K562 (cell line): ENCODE data around the gene ADGRE2. TPM values are rescaled to one million over a fixed set of nuclear protein-coding genes. Genes with fewer than 3 reads are reported as not detected.

ENCODE experiments used
- ATAC-seq: fragments of 200-7000 bp; cut with Tn5 transposase; 3 replicates; pipeline ENCODE4 v1.9.1; 2020; ENCODE audit warnings: moderate library complexity
- BruUV-seq: library from RNA; stranded (reverse); fragments of 400-500 nt; replicated peaks from 2 replicates; lab custom pipeline; 2021; lab: Mats Ljungman, UMichigan
- CTCF ChIA-PET: fragments of 300-600 bp; formaldehyde crosslinking; extraction: SDS; loops from one replicate; lab custom pipeline; 2021; ENCODE audit warnings: low intra/inter-chr PET ratio; lab: Yijun Ruan, JAX
- POLR2A ChIA-PET: fragments of 300-600, 350-650 bp; sonication (Branson Sonifier 250); formaldehyde crosslinking; extraction: SDS; loops from one replicate; lab custom pipeline; 2021; ENCODE audit warnings: antibody characterized with exemption, inconsistent platforms; lab: Yijun Ruan, JAX
- DNase-seq, 4 experiments: peaks; one replicate each; pipeline versions ENCODE4 v3.0.0 to v3.0.0-alpha.2; 2011 to 2018; ENCODE audit warnings: low spot score in 3 of 4, mixed read lengths in 3 of 4; ENCODE audit errors: extremely low read depth in 1 of 4
- FAIRE-seq: peaks from 2 replicates; lab custom pipeline; 2011; peaks lifted over from hg19 to GRCh38; lab: Jason Lieb, UNC
- H2AFZ ChIP-seq: 2 replicates; pipeline ENCODE4 v1.6.0; 2011; ENCODE audit warnings: low read depth, low read length, control low read depth, inconsistent platforms
- H3K27ac ChIP-seq: fragments of 200-600 bp; 3 replicates; pipeline ENCODE4 v1.8.0; 2011; ENCODE audit warnings: low read depth, mild to moderate bottlenecking, control low read depth, inconsistent platforms, low read length, moderate library complexity, mixed read lengths; ENCODE audit errors: extremely low read depth
- H3K27me3 ChIP-seq, 2 experiments: fragments of 300-600 bp in 1 of 2; 2 replicates in 1 of 2; 3 replicates in 1 of 2; pipeline versions ENCODE4 v1.6.0 to v1.8.0; 2011; ENCODE audit warnings: inconsistent platforms in 2 of 2, low read length in 2 of 2, mild to moderate bottlenecking in 1 of 2, mixed read lengths in 1 of 2, moderate library complexity in 1 of 2; ENCODE audit not compliant: control insufficient read depth in 2 of 2, insufficient read depth in 2 of 2
- H3K36me3 ChIP-seq: fragments of 300-600 bp; 3 replicates; pipeline ENCODE4 v1.8.0; 2011; ENCODE audit warnings: mild to moderate bottlenecking, low read length, inconsistent platforms; ENCODE audit not compliant: control insufficient read depth, insufficient read depth
- H3K4me1 ChIP-seq, 2 experiments: fragments of 200-600 bp in 1 of 2; replicated peaks in 1 of 2; 2 replicates in 1 of 2; 3 replicates in 1 of 2; pipeline versions ENCODE4 v1.5.1 to v1.8.0; 2011; ENCODE audit warnings: inconsistent platforms in 2 of 2, low read length in 2 of 2, mild to moderate bottlenecking in 1 of 2, mixed read lengths in 1 of 2, moderate library complexity in 1 of 2; ENCODE audit not compliant: control insufficient read depth in 2 of 2, insufficient read depth in 2 of 2
- H3K4me2 ChIP-seq: 2 replicates; pipeline ENCODE4 v1.6.1; 2011; ENCODE audit warnings: low read length, control low read depth, inconsistent platforms, mixed read lengths; ENCODE audit not compliant: insufficient read depth
- H3K4me3 ChIP-seq: fragments of 200-600 bp; sonication (generic), shearing (Covaris generic); 2 replicates; pipeline ENCODE4 v1.5.1; 2016; ENCODE audit warnings: control low read depth, inconsistent platforms
- H3K79me2 ChIP-seq: fragments of 200-600 bp; 3 replicates; pipeline ENCODE4 v1.8.0; 2011; ENCODE audit warnings: low read length, inconsistent platforms; ENCODE audit not compliant: control insufficient read depth, insufficient read depth
- H3K9ac ChIP-seq, 2 experiments: 2 replicates each; pipeline versions ENCODE4 v1.6.0 to v1.6.1; 2011; ENCODE audit warnings: low read depth in 2 of 2, low read length in 2 of 2, control low read depth in 1 of 2, inconsistent platforms in 1 of 2, mild to moderate bottlenecking in 1 of 2, mixed read lengths in 1 of 2; ENCODE audit not compliant: insufficient read depth in 1 of 2
- H3K9me1 ChIP-seq: one replicate; pipeline ENCODE4 v1.6.0; 2011; ENCODE audit warnings: inconsistent platforms, mild to moderate bottlenecking, low read length, moderate library complexity; ENCODE audit not compliant: control insufficient read depth, insufficient read depth
- H3K9me3 ChIP-seq: replicated peaks from 2 replicates; pipeline ENCODE4 v1.5.1; 2011; ENCODE audit warnings: low read depth, low read length, inconsistent platforms; ENCODE audit not compliant: control insufficient read depth, insufficient read depth
- H4K20me1 ChIP-seq: replicated peaks from 2 replicates; pipeline ENCODE4 v1.6.1; 2011; ENCODE audit warnings: low read length, inconsistent platforms, mixed read lengths; ENCODE audit not compliant: control insufficient read depth, insufficient read depth
- HLTF ChIP-seq: fragments of 450-650 bp; IDR thresholded peaks from 2 replicates; pipeline ENCODE4 v1.6.1; 2016
- HOXB6 ChIP-seq: fragments of 250-450 bp; sonication (Bioruptor Pico); IDR thresholded peaks from 2 replicates; pipeline ENCODE4 v1.5.1; 2022; ENCODE audit warnings: mild to moderate bottlenecking, borderline replicate concordance
- LARP7 ChIP-seq: fragments of 450-650 bp; IDR thresholded peaks from 2 replicates; pipeline ENCODE4 v1.6.1; 2016
- TEAD1 ChIP-seq, 2 experiments: fragments of 450-650 bp in 1 of 2; sonication (generic) in 1 of 2; formaldehyde crosslinking; IDR thresholded peaks; 2 replicates each; pipeline versions ENCODE4 v1.4.0 to v1.8.0; 2020 to 2022; ENCODE audit warnings: mild to moderate bottlenecking in 2 of 2, missing genetic modification reagents in 1 of 2
- WGBS: fragments of 100-300 bp; shearing (Covaris generic); methylation state at CpG from one replicate; pipeline ENCODE4 v1.1.6; 2016; ENCODE audit warnings: low coverage, mixed read lengths; ENCODE audit not compliant: insufficient coverage; ENCODE audit errors: missing lambda C conversion rate; 5-methylcytosine and 5-hydroxymethylcytosine counted together
- in situ Hi-C: fragments of 300-500 bp; cut with MboI; formaldehyde crosslinking; loops from 4 replicates; pipeline ENCODE4 v1.15.0; 2018; ENCODE audit warnings: inconsistent platforms, mixed read lengths
- intact Hi-C: fragments of 100-400 bp; cut with micrococcal nuclease; formaldehyde crosslinking; loops from 2 replicates; pipeline ENCODE4 v1.14.2; 2022
- polyA plus RNA-seq, 8 experiments: library from polyadenylated mRNA; depleted of rRNA in 4 of 8; stranded (reverse) in 5 of 8; unstranded in 3 of 8; fragments of >200 nt; fragmentation: Nextera tagmentation in 2 of 8; fragmentation: Illumina TruSeq in 1 of 8; extraction: Ambion mirVana in 2 of 8; extraction: Trizol in 1 of 8; gene quantifications; 2 replicates each; pipeline versions ENCODE4 v1.2.1 to v1.2.3, GENCODE V29; 2011 to 2014; ENCODE audit warnings: inconsistent platforms in 1 of 8, missing spikeins in 1 of 8
- total RNA-seq, 7 experiments: library from RNA; depleted of rRNA in 6 of 7; stranded (reverse); fragments of >200 nt in 6 of 7; fragmentation: Illumina TruSeq in 2 of 7; extraction: Trizol in 2 of 7; gene quantifications; 2 replicates each; pipeline versions ENCODE4 v1.2.1 to v1.2.3, GENCODE V29; 2011 to 2021; ENCODE audit warnings: low replicate concordance in 1 of 7
- TF ChIP-seq, protein P1 (sequence below): fragments of 450-650 bp; conservative IDR thresholded peaks from 2 replicates; pipeline ENCODE4 v1.6.1; 2016; ENCODE audit warnings: missing genetic modification characterization, low read depth, mild to moderate bottlenecking, missing compliant biosample characterization, moderate library complexity

ADGRE2 gene
- total and polyA plus RNA-seq, 9 of the 15 experiments (the other 6 are each of a cell fraction or from before 2014, with no cell fraction given), result 4.3 to 17.3 (median 9.8) TPM

DNA sequence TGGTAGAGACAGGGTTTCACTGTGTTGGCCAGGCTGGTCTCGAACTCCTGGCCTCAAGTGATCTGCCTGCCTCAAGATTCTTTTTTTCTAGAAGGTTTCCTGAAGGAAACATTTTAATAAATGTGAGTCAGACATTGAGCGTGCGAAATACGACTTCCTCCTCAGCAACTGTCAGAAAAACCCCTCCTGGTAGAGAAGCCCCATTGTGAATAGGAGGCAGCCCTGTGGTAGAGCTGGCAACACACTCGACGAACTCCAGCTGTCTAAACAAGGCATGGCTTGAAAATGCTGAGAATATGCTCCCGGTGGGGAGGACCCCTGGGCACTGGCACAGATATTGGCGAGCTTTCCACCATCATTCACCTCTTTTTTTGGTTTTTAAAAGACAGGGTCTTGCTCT, 78.7 kb downstream of the ADGRE2 start:
- Histone ChIP-seq H3K27ac (no peak overlapping the region), H3K9me3 (peaks cover 7% of the 10 kb centered on the region; the same call in 1 of the 2 replicates), H4K20me1 (no peaks in the 10 kb centered on the region), H3K79me2 (no peaks in the 10 kb centered on the region), H3K27me3 (no peaks in the 10 kb centered on the region), H2AFZ (no peak overlapping the region), H3K36me3 (peaks cover 19% of the 10 kb centered on the region; the same call in 2 of the 3 replicates), H3K4me3 (no peak overlapping the region), H3K4me1 (no peaks in the 10 kb centered on the region; a peak in 1 of 5 replicates), H3K4me2 (no peak overlapping the region), H3K9ac (no peak overlapping the region), H3K9me1 (no peaks in the 10 kb centered on the region)
- 71% methylated on average over 7 of the region's 8 CpGs for WGBS
- ATAC-seq (no peak), FAIRE-seq (no peak), DNase-seq (no peak)
- TF ChIP-seq, protein P1, sequence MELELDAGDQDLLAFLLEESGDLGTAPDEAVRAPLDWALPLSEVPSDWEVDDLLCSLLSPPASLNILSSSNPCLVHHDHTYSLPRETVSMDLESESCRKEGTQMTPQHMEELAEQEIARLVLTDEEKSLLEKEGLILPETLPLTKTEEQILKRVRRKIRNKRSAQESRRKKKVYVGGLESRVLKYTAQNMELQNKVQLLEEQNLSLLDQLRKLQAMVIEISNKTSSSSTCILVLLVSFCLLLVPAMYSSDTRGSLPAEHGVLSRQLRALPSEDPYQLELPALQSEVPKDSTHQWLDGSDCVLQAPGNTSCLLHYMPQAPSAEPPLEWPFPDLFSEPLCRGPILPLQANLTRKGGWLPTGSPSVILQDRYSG (tag), result no peak
- ChIA-PET POLR2A (interaction anchor here (0.7 to 2.8 kb wide), 2 partner anchors 9 to 70 kb away, joined by 3 to 14 read pairs; partner anchors contain the start of gene ZNF333), CTCF (no interaction called here)
- intact Hi-C loops (no loop called here), in situ Hi-C loops (no loop called here)
- BruUV-seq, result no TSS peak

DNA sequence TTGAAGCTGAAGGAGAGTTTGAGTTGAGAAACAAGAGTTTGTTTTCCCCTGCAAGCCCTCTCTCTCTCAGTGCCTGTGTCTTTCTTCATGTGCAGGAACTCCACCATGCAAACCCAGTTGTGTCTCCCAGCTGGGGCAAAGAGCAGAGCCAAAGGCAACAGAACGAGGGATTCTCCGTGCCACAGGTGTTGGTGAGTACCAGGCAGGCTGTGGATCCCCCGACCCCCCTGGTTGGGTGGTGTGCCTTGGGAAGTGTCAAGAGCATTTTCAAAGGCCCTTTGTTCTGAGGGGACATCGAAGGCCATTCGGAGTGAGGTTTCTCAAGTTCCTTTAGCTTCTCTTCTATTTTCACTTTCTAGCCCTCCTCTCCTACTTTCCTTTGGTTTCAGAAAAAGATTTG, 82.9 kb downstream of the ADGRE2 start:
- H3K9me3 ChIP-seq, result no peaks in the 10 kb centered on the region
- no peak overlapping the region for H3K9ac ChIP-seq
- CTCF ChIA-PET, result no interaction called here
- H3K27ac ChIP-seq, result no peak overlapping the region
- 61% methylated on average over 5 of the region's 5 CpGs for WGBS
- H3K27me3 ChIP-seq, result no peaks in the 10 kb centered on the region
- no TSS peak for BruUV-seq
- TF ChIP-seq LARP7 (no peak), HLTF (no peak), TEAD1 (CRISPR knock-in tag; IDR thresholded peaks at IDR 0.05) (no peak), HOXB6 (CRISPR knock-in tag) (no peak)
- TF ChIP-seq, all 486 proteins: peak for 0
- FAIRE-seq (no peak), DNase-seq (no peak), ATAC-seq (no peak)
- intact Hi-C loops (no loop called here), in situ Hi-C loops (no loop called here)
- H3K4me3 ChIP-seq, result no peak overlapping the region
- no peak overlapping the region for H3K4me2 ChIP-seq
- H3K4me1 ChIP-seq, result no peaks in the 10 kb centered on the region
- H4K20me1 ChIP-seq, result no peaks in the 10 kb centered on the region
- peaks cover 15% of the 10 kb centered on the region; the same call in 2 of the 3 replicates for H3K36me3 ChIP-seq
- peaks cover 1% of the 10 kb centered on the region; the same call in 2 of the 3 replicates for H3K79me2 ChIP-seq
- POLR2A ChIA-PET, result interaction anchor here (0.6 to 0.7 kb wide), 2 partner anchors 409 to 928 kb away, joined by 3 read pairs; no protein-coding TSS in a partner anchor
- H3K9me1 ChIP-seq, result no peaks in the 10 kb centered on the region
- no peak overlapping the region for H2AFZ ChIP-seq
